ENCODE data around the gene RGS12. TPM values are rescaled to one million over a fixed set of nuclear protein-coding genes. Genes with fewer than 3 reads are reported as not detected.

RGS12 gene
- total and polyA plus RNA-seq, 2 of the 13 experiments (the other 11 are each of a cell fraction or from before 2014, with no cell fraction given): 21.0 to 27.7 TPM

- TF ChIP-seq GTF2F1 (IDR thresholded peaks at IDR 0.05; ENCODE audit: low read length) (no peak), PHB2 (IDR thresholded peaks at IDR 0.05; ENCODE audit: partially characterized antibody) (no peak), PCBP1 (IDR thresholded peaks at IDR 0.05; ENCODE audit: borderline replicate concordance, low read depth, low read length) (no peak), MLLT10 (CRISPR knock-in tag; IDR thresholded peaks at IDR 0.05) (no peak), RFX5 (IDR thresholded peaks at IDR 0.05; ENCODE audit: low read depth, low read length) (no peak), CEBPZ (IDR thresholded peaks at IDR 0.05; ENCODE audit: low read length) (no peak), CENPT (CRISPR knock-in tag; IDR thresholded peaks at IDR 0.05; ENCODE audit: low read depth) (no peak), ZNF660 (CRISPR knock-in tag; IDR thresholded peaks at IDR 0.05; ENCODE audit: borderline replicate concordance, low read depth) (no peak)
Observed at GRCh38 chr4:3254302-3255131, 38.3 kb upstream of the RGS12 start (continued).

GRCh38 chr4:3255611-3256186 lies 37.1 kb upstream of the RGS12 start:
- Histone ChIP-seq H3K27ac (ENCODE audit: extremely low read length, insufficient read depth, low read length) (no peak overlapping the region), H3K9ac (ENCODE audit: insufficient read depth, low read depth, low read length) (no peak overlapping the region), H4K20me1 (ENCODE audit: insufficient read depth, low read length) (no peaks in the 10 kb centered on the region), H3K4me2 (ENCODE audit: low read depth, low read length) (no peak overlapping the region), H3K79me2 (ENCODE audit: insufficient read depth, low read length) (no peaks in the 10 kb centered on the region), H3K36me3 (replicated peaks in 1 of 2; ENCODE audit: control insufficient read depth in 1 of 2, insufficient read depth in 2 of 2, low read length in 2 of 2) (no peaks in the 10 kb centered on the region), H3K27me3 (ENCODE audit: control insufficient read depth in 1 of 2, insufficient read depth in 2 of 2, low read length in 2 of 2) (no peaks in the 10 kb centered on the region), H3K9me3 (ENCODE audit: low read length) (no peaks in the 10 kb centered on the region), H3K4me3 (replicated peaks in 1 of 3; ENCODE audit: insufficient read depth in 1 of 3, low read depth in 2 of 3, low read length in 3 of 3) (no peak overlapping the region), H2AFZ (ENCODE audit: low read length) (no peak overlapping the region), H3K4me1 (ENCODE audit: insufficient read depth, low read length) (peaks cover 15% of the 10 kb centered on the region)
- 80% methylated on average over 8 of the region's 36 CpGs for WGBS (ENCODE audit: low lambda C conversion rate)
- CTCF ChIA-PET (ENCODE audit: low intra/inter-chr PET ratio, low total read pairs): no interaction called here
- POLR2A ChIA-PET: interaction anchor here (0.7 kb wide), 1 partner anchor 35 kb away, joined by 3 read pairs; no protein-coding TSS in a partner anchor
- no peak for ATAC-seq
- no peak for FAIRE-seq
- no TSS peak for BruUV-seq (replicated peaks)
- DNase-seq (ENCODE audit: low spot score): no peak
- intact Hi-C loops (cut with micrococcal nuclease; ENCODE audit: unreplicated experiment) (no loop called here), in situ Hi-C loops (cut with HindIII; ENCODE audit: extremely low pct_ligation_motif_present, low pct_unique_long_range_greater_than_20kb) (no loop called here)
- TF ChIP-seq KDM2A (CRISPR knock-in tag; IDR thresholded peaks at IDR 0.05; ENCODE audit: borderline replicate concordance, low read depth) (no peak), ZNF687 (CRISPR knock-in tag; IDR thresholded peaks at IDR 0.05) (peak; percentile 11; the same call in 1 of the 2 replicates)

Data from HepG2 (cell line).